MV-4-11 (cell line): ENCODE results near the gene IMPDH1.

Experiments used
- DNase-seq: peaks from one replicate; lab custom pipeline; 2025; lab: John Stamatoyannopoulos, UW

The IMPDH1 gene

GRCh38 chr7:128359939-128360338 lies 49.8 kb downstream of the IMPDH1 start:
- no peak for DNase-seq

- no peak for DNase-seq
Observed at GRCh38 chr7:128359336-128359735, 50.4 kb downstream of the IMPDH1 start.

GRCh38 chr7:128358233-128358632 lies 51.5 kb downstream of the IMPDH1 start:
- peak; percentile 58 for DNase-seq

- DNase-seq: no peak
Observed at GRCh38 chr7:128357217-128357613, 52.6 kb downstream of the IMPDH1 start.

GRCh38 chr7:128356546-128357216 lies 53.1 kb downstream of the IMPDH1 start:
- no peak for DNase-seq

- no peak for DNase-seq
Observed at GRCh38 chr7:128353610-128354009, 56.2 kb downstream of the IMPDH1 start.

GRCh38 chr7:128353189-128353588 lies 56.6 kb downstream of the IMPDH1 start:
- DNase-seq: no peak

GRCh38 chr7:128352636-128353035 lies 57.1 kb downstream of the IMPDH1 start:
- no peak for DNase-seq

GRCh38 chr7:128352153-128352537 lies 57.6 kb downstream of the IMPDH1 start:
- no peak for DNase-seq

GRCh38 chr7:128351296-128352152 lies 58.3 kb downstream of the IMPDH1 start:
- no peak for DNase-seq

- DNase-seq: no peak
Observed at GRCh38 chr7:128350708-128351295, 59.0 kb downstream of the IMPDH1 start.

GRCh38 chr7:128349466-128349825 lies 60.3 kb downstream of the IMPDH1 start:
- DNase-seq: no peak

GRCh38 chr7:128347647-128348097 lies 62.1 kb downstream of the IMPDH1 start:
- peak; percentile 48 for DNase-seq

- DNase-seq: no peak
Observed at GRCh38 chr7:128344431-128344774, 65.4 kb downstream of the IMPDH1 start.

- DNase-seq: peak; percentile 92
Observed at GRCh38 chr7:128343554-128344430, 66.0 kb downstream of the IMPDH1 start, which contains the start of gene RBM28. Gene RBM28 (minus strand): TSS chr7:128343908. CDS start chr7:128343793, 115 bp downstream.
